HEK293 (cell line): ENCODE results near the gene ANAPC16.

ENCODE experiments used
- KLF16 ChIP-seq: fragments of 450-650 bp; formaldehyde crosslinking; IDR thresholded peaks from 2 replicates; pipeline ENCODE4 v1.5.1; 2017; ENCODE audit warnings: missing biosample characterization, missing genetic modification characterization
- KLF7 ChIP-seq: fragments of 450-650 bp; formaldehyde crosslinking; IDR thresholded peaks from 2 replicates; pipeline ENCODE4 v1.5.1; 2016; ENCODE audit warnings: missing biosample characterization, missing genetic modification characterization, borderline replicate concordance
- KLF8 ChIP-seq: fragments of 450-650 bp; formaldehyde crosslinking; IDR thresholded peaks from 2 replicates; pipeline ENCODE4 v1.5.1; 2016; ENCODE audit warnings: missing biosample characterization, missing genetic modification characterization
- MZF1 ChIP-seq: fragments of 450-650 bp; formaldehyde crosslinking; IDR thresholded peaks from 2 replicates; pipeline ENCODE4 v1.5.1; 2017; ENCODE audit warnings: missing biosample characterization, missing genetic modification characterization, borderline replicate concordance
- SALL2 ChIP-seq: fragments of 450-650 bp; formaldehyde crosslinking; IDR thresholded peaks from 2 replicates; pipeline ENCODE4 v1.5.0; 2017; ENCODE audit warnings: missing biosample characterization, mild to moderate bottlenecking, missing genetic modification characterization, borderline replicate concordance
- TRIM28 ChIP-seq: IDR thresholded peaks from 2 replicates; pipeline ENCODE4 v1.6.1; 2011; ENCODE audit warnings: low read length, control low read depth, borderline replicate concordance
- TSHZ1 ChIP-seq: fragments of 450-650 bp; formaldehyde crosslinking; IDR thresholded peaks from 2 replicates; pipeline ENCODE4 v1.5.1; 2016; ENCODE audit warnings: missing biosample characterization, missing genetic modification characterization, borderline replicate concordance
- ZBTB10 ChIP-seq: fragments of 450-650 bp; formaldehyde crosslinking; IDR thresholded peaks from 2 replicates; pipeline ENCODE4 v1.5.1; 2016; ENCODE audit warnings: missing biosample characterization, missing genetic modification characterization
- ZBTB20 ChIP-seq: fragments of 450-650 bp; formaldehyde crosslinking; IDR thresholded peaks from 2 replicates; pipeline ENCODE4 v1.5.1; 2016; ENCODE audit warnings: missing biosample characterization, missing genetic modification characterization
- ZBTB8A ChIP-seq: fragments of 450-650 bp; formaldehyde crosslinking; IDR thresholded peaks from 2 replicates; pipeline ENCODE4 v1.5.1; 2016; ENCODE audit warnings: missing biosample characterization, missing genetic modification characterization
- ZFHX2 ChIP-seq: fragments of 450-650 bp; formaldehyde crosslinking; conservative IDR thresholded peaks from 2 replicates; pipeline ENCODE4 v1.5.1; 2016; ENCODE audit warnings: missing biosample characterization, missing genetic modification characterization
- ZNF140 ChIP-seq: fragments of 450-650 bp; formaldehyde crosslinking; IDR thresholded peaks from 2 replicates; pipeline ENCODE4 v1.5.1; 2016; ENCODE audit warnings: missing biosample characterization, missing genetic modification characterization
- ZNF169 ChIP-seq: fragments of 450-650 bp; formaldehyde crosslinking; IDR thresholded peaks from 2 replicates; pipeline ENCODE4 v1.5.1; 2016; ENCODE audit warnings: missing biosample characterization, missing genetic modification characterization
- ZNF184 ChIP-seq: fragments of 450-650 bp; IDR thresholded peaks from 2 replicates; pipeline ENCODE4 v1.5.1; 2018; ENCODE audit warnings: missing biosample characterization, mild to moderate bottlenecking, missing genetic modification characterization
- ZNF221 ChIP-seq: fragments of 450-650 bp; formaldehyde crosslinking; IDR thresholded peaks from 2 replicates; pipeline ENCODE4 v1.5.1; 2017; ENCODE audit warnings: missing biosample characterization, missing genetic modification characterization, borderline replicate concordance
- ZNF449 ChIP-seq: fragments of 450-650 bp; formaldehyde crosslinking; IDR thresholded peaks from 2 replicates; pipeline ENCODE4 v1.5.1; 2017; ENCODE audit warnings: missing biosample characterization, mild to moderate bottlenecking, missing genetic modification characterization, moderate library complexity
- ZNF555 ChIP-seq: fragments of 450-650 bp; formaldehyde crosslinking; conservative IDR thresholded peaks from 2 replicates; pipeline ENCODE4 v1.5.1; 2017; ENCODE audit warnings: missing biosample characterization, mild to moderate bottlenecking, missing genetic modification characterization, inconsistent platforms
- ZNF596 ChIP-seq: fragments of 450-650 bp; IDR thresholded peaks from 2 replicates; pipeline ENCODE4 v1.5.0; 2018; ENCODE audit warnings: missing biosample characterization, mild to moderate bottlenecking, missing genetic modification characterization, moderate library complexity
- ZNF621 ChIP-seq: fragments of 450-650 bp; formaldehyde crosslinking; IDR thresholded peaks from 2 replicates; pipeline ENCODE4 v1.5.1; 2017; ENCODE audit warnings: missing biosample characterization, missing genetic modification characterization
- ZNF624 ChIP-seq: fragments of 450-650 bp; formaldehyde crosslinking; IDR thresholded peaks from 2 replicates; pipeline ENCODE4 v1.5.1; 2017; ENCODE audit warnings: missing biosample characterization, missing genetic modification characterization
- ZNF645 ChIP-seq: fragments of 450-650 bp; formaldehyde crosslinking; IDR thresholded peaks from 2 replicates; pipeline ENCODE4; 2016; ENCODE audit warnings: missing biosample characterization, missing genetic modification characterization
- ZNF692 ChIP-seq: fragments of 450-650 bp; formaldehyde crosslinking; IDR thresholded peaks from 2 replicates; pipeline ENCODE4 v1.5.1; 2016; ENCODE audit warnings: missing biosample characterization, missing genetic modification characterization
- ZNF792 ChIP-seq: fragments of 450-650 bp; formaldehyde crosslinking; IDR thresholded peaks from 2 replicates; pipeline ENCODE4 v1.5.1; 2016; ENCODE audit warnings: missing biosample characterization, missing genetic modification characterization
- ZSCAN4 ChIP-seq: fragments of 450-650 bp; formaldehyde crosslinking; IDR thresholded peaks from 2 replicates; pipeline ENCODE4 v1.5.1; 2017; ENCODE audit warnings: missing biosample characterization, missing genetic modification characterization
- ZXDB ChIP-seq: fragments of 450-650 bp; formaldehyde crosslinking; IDR thresholded peaks from 2 replicates; pipeline ENCODE4 v1.5.1; 2016; ENCODE audit warnings: missing biosample characterization, missing genetic modification characterization

The ANAPC16 gene

GRCh38 chr10:72272689-72273409 is 57.0 kb downstream of the ANAPC16 start (continued):
- no peak for TF ChIP-seq SALL2 (tag by site-specific recombination)
- TF ChIP-seq ZNF645 (tag by site-specific recombination): no peak
- no peak for TF ChIP-seq ZNF792 (tag by site-specific recombination)
- TF ChIP-seq ZXDB (tag by site-specific recombination): peak; percentile 33
- TF ChIP-seq ZBTB8A: peak; percentile 88
- TF ChIP-seq ZNF555 (tag by site-specific recombination): no peak
- peak; percentile 53; the same call in 1 of the 2 replicates for TF ChIP-seq TSHZ1 (tag by site-specific recombination)
- no peak for TF ChIP-seq ZNF621 (tag by site-specific recombination)
- TF ChIP-seq KLF7: peak; percentile 96
- TF ChIP-seq ZNF692: peak; percentile 97
- no peak for TF ChIP-seq ZBTB10 (tag by site-specific recombination)
- TF ChIP-seq KLF16 (tag by site-specific recombination): peak; percentile 76
- no peak for TF ChIP-seq ZNF169 (tag by site-specific recombination)
- TF ChIP-seq KLF8 (tag by site-specific recombination): peak; percentile 57
- peak; percentile 85 for TF ChIP-seq ZFHX2
- no peak for TF ChIP-seq ZNF221 (tag by site-specific recombination)
- no peak for TF ChIP-seq ZNF140 (tag by site-specific recombination)
- no peak; the same call in 1 of the 2 replicates for TF ChIP-seq MZF1
- peak; percentile 44; the same call in 1 of the 2 replicates for TF ChIP-seq ZNF596 (tag by site-specific recombination)
- TF ChIP-seq ZSCAN4: peak; percentile 60
- peak; percentile 89 for TF ChIP-seq TRIM28
- peak; percentile 22; the same call in 1 of the 2 replicates for TF ChIP-seq ZNF449 (tag by site-specific recombination)
- no peak for TF ChIP-seq ZNF624 (tag by site-specific recombination)
- TF ChIP-seq ZBTB20 (tag by site-specific recombination): peak; percentile 88
- peak; percentile 87 for TF ChIP-seq ZNF184 (tag by site-specific recombination)
